ENCODE data around the gene KRTAP4-11.

DNA sequence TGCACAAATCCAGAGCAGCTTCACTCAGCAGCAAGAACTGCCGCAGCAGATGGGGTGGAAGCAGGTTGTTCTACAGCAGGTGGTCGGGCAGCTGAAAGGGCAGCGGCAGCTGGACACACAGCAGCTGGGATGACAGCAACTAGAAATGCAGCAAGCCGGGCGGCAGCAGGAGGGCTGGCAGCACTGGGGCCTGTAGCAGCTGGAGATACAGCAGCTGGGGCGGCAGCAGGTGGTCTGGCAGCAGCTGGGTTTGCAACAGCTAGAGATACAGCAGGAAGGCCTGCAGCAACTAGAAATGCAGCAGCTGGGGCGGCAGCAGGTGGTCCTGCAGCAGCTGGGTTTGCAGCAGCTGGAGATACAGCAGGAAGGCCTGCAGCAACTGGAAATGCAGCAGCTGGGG lies 49.4 kb upstream of the KRTAP4-11 start:
- TF ChIP-seq CTCF (IDR thresholded peaks at IDR 0.05; ENCODE audit: low read depth, low read length) (no peak), EZH2phosphoT487 (IDR thresholded peaks at IDR 0.05; ENCODE audit: low read depth) (no peak)
